CD4-positive, alpha-beta T cell treated with Interleukin-4 for 1 hour (primary cell): ENCODE measurements around the gene SETD5.

Experiments
- DNase-seq, 2 donors: peaks; one replicate each; pipeline ENCODE4 v3.0.0-alpha.2; 2020 to 2022

SETD5 gene

DNA sequence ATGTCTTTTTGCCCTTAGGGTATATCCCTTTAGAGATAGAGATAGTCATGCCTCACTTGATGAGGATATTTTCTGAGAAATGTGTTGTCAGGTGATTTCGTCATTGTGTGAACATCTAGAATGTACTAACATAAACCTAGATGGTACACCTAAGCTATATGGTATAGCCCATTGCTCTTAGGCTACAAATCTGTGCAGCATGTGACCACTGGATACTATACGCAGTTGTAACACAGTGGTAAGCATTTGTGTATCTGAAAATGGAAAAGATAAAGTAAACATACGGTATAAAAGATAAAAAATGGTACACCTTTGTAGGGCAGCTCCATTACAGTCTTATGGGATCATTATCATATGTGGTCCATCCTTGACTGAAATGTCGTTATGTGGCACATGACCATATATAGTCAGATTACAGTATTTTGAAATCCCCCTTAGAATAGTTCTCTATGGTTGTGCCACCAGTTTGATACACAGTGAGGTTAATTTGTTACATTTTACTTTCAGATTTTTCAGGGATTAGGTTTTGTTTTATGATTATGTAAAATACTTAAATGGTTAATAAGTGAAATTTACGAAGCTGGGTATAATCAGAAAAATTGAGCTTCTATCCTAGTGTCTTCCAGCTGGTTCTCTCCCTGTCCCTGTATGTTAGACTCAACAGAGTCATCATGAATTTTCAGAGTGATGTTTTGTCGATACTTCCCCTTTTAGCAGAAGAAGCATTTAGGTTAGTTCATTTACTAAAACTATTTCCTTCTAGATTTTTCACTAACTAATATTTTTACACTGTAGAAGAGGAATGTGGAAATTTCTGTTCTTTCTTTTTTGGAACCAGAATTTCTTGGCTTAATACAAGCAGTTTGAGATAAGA lies 12.8 kb downstream of the SETD5 start:
- DNase-seq, result no peak

DNA sequence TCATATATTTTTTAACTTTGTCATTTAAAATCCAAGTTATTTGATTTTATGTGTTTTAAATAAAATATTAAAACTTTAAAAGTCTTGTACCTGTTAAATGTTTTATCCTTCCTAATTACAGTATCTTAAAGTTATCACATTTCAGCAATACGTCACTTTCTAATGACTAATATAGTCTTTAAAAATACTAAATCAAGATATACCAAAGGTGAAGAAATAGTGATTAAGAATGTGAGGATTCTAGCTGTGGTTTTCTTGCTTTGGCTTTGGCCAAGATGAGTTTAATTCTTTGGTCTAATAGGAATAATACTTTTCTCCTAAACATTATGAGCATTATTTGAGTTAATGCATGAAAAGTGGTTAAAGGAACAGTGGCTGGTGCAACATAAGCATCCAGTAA lies 13.9 kb downstream of the SETD5 start:
- DNase-seq, result no peak

DNA sequence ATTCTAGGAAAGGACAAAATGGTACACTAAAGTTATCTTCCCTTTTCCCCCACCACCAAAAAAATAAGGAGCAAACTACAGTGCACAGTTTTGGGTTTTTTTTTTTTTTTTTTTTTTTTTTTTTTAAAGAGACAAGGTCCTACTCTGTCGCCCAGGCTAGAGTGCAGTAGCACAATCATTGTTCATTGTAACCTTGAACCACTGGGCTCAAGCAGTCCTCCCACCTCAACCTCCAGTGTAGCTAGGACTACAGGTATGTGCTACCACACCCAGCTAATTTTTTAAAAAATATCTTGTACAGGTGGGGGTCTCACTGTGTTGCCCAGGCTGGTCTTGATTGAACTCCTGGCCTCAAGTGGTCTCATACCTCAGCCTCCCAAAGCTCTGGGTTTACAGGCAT lies 14.9 kb downstream of the SETD5 start:
- no peak for DNase-seq

DNA sequence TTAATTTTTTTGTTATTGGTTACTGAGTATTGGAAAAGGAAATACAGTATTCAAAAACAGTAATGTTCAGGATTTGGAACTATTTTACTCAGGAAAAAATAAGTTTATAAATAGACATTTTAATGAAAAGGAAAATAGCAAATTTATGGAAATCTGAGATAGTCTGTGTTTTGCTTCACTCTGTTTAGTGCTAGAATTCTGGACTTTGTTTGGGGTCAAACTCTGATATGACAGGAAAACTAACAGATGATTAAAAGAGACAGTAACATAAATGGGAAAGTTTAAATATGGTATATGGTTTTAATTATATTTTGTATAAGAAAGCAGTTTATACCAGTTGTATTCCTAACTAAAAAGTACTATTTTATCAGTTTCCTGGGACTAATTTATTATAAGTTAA lies 17.4 kb downstream of the SETD5 start:
- no peak for DNase-seq

DNA sequence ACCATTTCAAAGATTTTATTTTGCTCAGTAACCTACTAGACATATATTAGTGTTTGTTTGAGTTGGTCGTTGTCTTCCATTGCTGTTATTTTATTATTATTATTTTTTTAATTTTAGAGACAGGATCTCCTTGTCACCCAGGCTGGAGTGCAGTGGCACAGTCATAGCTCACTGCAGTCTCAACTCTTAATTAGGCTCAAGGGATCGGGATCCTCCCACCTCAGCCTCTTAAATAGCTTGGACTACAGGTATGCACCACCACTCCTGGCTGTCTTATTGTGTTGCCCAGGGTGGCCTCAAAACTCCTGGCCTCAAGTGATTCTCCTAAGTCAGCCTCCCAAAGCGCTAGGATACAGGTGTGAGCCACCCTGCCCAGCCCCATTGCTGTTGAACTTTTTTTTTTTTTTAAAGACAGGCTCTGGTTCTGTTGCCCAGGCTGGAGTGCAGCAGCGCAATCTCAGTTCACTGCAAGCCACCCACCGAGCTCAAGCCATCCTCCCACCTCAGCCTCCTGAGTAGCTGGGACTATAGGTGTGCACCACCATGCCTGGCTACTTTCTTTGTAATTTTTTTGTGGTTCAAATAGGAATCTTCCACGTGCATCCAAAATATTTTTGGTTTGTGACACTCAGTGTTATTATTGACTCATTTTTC lies 18.2 kb downstream of the SETD5 start:
- DNase-seq, result no peak

DNA sequence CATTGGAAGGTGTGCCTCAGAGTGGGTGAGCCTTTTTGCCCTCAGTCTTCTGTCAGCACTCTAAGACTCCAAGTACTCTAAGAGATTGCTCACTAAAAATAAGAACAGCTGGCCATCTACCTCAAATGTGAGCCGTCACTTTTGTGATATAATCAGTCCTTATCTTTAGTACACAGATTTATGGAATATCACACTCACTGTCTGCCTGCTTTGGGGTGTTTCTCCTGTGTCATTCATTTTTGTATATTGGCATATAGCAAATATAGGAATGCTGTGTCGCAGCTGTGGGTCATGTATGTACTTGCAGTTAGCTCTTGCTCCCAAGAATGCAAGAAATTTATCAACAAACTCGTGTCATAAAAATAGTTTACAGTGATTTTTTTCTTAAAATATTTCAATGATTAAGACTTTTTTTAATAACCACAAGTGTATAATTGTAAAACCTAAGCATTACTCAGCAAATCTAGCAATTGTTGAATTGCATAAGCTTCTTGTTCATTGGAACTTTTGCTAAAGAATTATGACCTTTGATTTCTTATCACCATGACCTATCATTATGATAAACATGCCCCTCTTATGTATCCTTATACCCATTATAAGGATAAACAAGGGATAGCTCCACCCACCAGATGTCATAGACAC lies 18.8 kb downstream of the SETD5 start:
- no peak for DNase-seq

DNA sequence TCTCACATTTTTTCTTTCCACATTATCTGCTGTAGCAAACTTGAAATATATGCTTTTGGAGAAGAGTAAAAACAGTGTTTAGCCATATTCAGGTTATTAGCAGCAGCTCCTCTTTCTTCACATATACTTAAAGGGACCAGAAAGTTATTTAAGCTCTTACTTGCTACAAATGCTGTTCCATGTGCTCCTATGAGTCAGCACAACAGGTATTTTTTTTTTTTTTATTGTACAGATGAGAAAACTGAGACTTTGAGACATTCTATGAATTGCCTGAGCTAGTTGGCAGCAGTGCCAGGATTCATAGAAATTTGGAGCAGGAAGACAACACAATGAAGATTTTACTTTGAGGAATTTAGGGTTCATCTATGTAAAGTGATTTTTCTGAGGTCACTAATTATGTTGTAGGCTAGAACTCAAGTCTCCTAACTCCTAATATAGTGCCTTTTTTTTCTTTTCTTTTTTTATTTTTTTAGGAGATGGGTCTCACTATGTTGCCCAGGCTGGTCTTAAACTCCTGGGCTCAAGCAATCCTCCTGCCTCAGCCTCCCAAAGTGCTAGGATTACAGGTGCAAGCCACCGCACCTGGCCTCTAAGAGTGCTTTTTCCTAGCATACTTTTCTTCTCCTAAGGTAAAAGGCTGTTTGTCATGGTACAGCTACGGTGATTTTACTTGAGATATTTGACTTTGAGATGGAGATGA lies 23.6 kb downstream of the SETD5 start:
- DNase-seq, result no peak

DNA sequence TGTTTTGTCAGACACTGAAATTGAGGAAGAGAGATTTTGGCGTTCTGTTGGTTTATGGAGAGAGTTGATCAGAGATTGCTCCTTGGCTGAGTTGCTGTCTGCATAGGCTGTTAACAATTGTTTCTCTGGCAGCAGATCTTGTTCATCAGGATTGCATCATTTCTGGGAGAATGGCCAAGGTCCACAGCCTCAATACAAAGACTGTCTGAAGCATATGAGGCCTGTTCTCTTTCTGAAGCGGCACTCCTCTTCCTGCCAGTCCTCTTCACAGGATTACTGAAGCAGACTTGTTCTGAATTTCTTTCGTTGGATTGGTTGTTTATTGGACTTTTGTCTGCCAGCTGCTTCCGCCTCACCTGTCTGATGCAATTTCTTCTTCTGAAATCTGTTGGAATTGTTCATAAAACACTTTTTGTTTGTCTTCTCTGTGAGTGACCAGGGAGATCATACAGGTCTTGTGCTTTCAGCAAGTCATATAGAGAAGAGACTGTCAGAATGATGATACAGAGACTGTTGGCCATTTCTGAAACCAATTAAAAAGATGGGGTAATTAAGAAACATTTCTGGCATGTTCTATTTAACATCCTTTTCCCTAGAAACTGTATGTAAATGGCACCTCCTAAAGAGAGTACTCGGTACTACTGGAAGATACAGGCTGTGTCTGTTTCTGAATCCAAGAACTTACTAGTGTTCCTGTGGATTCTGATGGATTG lies 25.5 kb downstream of the SETD5 start:
- peak in 1 of 2 donors; percentile 63 for DNase-seq

DNA sequence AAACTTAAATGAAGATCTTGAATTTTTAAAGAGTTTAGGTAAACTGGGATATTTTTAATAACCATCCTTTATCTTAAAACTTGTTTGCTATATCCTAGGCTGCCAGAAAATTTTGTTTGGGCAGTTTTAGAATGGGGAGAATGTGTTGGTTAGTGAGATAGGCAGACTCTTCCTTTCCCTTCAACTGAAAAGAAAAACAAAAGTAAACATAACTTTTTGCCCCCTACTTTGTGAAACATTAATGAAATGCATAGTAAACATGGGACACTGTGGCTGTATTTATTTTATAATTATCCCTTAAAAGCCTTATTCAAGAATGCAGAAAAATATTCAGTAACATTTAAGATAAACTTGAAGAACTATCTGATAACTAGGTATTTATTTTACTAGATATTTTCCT lies 31.0 kb downstream of the SETD5 start:
- DNase-seq, result no peak

DNA sequence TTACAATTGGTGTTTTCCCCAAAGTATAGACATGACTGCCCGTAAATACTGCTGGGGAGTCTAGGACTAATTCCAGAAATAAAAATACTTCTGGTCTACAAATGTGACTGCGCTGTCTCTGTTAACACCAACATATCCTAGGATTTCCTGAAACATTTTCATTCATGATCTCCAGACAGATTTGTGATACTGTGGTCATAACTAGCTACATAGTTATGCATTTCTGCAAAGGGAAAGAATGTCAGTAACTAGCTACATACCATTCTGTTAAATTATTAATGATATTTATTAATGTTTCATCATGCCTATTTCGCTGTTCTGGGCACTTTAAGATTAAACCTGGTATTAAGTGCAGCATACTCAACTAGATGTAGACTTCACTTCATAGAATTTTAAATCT lies 33.3 kb downstream of the SETD5 start:
- DNase-seq, result no peak

DNA sequence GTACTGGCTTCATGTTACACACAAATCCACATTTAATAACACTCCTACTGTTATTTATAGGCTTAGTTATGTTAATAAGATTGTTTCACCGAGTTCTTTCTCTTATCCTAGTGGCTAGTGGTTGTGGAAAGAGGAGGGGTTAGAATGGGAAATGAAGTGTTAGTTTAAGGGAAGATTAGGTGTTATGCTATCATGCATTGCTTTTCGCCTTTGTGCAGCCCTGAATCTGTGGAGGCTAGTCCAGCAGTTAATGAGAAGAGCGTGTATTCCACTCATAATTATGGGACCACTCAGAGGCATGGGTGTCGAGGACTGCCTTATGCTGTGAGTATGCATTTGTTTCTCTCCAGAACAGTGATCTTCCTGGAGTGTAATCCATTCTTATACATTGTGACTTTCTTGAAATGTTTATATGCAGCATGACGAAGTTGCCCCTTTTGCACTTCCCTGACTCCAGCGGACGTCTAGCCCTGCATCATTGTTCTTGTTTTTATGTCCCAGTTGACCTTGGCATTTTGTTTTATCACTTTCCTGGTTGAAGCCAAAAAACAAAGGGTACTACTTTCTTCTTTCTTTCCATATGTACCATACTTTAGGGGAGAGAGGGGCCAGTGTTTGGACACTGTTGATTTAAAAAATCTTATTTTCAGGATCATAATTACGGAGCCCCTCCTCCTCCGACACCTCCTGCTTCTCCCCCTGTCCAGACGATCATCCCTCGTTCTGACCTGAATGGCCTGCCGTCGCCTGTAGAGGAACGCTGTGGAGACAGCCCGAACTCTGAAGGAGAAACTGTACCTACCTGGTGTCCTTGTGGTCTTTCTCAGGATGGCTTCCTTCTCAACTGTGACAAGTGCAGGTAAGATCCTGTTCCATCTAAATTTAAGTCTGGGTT lies 36.5 kb downstream of the SETD5 start:
- no peak for DNase-seq

DNA sequence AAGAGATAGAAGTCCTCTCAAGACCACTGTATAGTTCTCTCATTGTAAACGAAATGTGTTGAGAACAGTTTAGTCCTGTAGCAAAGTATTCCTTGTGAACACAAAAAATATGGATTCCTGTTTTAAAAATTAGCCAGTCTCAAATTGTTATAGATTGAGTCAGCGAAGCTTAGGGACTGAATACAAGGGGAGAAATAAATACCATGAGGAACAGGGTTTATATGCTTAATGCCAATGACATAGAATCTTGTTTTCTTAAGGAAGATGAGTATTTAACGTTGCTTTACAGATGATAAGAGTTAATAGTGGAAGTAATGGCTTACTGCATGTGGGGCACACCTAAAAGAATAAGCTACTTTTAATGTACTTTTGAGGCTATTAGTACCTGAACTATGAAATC lies 37.9 kb downstream of the SETD5 start:
- no peak for DNase-seq

DNA sequence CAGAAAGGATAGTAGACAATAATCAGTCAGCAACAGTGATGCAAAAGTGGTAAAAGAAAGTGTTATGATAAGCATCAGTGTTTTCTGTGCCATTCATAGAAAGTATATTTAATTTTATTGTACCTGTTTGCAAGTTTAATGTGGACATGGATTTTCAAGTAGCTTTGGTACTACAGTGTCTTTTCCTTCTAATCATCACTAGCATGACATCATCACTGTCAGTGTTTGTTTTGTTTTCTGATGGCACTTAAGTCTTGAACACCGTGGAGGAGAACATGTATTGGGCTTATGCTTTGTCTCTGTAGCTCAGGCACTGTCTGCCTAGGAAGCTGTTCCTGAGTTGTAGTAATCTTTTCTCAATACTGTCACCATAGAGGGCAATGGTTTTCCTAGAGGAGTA lies 41.9 kb downstream of the SETD5 start:
- DNase-seq, result no peak

DNA sequence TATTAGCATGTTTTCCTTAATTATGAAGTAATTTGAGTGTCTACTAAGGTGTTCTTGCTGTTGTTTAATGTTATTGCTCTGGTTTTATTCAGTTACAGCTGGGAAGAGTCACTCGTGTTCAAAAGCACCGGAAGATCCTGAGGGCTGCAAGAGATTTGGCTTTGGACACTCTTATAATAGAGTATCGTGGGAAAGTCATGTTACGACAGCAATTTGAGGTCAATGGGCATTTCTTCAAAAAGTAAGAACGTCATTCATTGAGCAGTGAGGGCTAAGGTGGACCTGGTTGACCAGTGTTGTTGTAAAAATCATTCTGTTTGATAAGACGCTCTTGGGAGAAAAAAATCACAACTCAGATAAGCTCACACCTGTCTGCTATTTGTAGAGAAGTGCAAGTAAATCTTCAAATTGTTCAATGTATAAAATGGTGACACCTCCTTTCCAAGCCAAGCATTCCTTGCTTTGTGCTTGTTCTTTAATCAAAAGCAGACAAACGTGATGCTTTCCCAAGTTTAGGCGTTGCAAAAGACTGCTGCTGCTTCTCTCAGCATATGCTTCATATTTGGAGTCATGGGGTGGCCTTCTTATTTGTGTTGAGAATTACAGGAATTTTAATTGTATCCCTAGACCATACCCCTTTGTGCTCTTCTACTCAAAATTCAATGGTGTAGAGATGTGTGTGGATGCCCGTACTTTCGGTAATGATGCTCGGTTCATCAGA lies 44.2 kb downstream of the SETD5 start:
- DNase-seq, result no peak

DNA sequence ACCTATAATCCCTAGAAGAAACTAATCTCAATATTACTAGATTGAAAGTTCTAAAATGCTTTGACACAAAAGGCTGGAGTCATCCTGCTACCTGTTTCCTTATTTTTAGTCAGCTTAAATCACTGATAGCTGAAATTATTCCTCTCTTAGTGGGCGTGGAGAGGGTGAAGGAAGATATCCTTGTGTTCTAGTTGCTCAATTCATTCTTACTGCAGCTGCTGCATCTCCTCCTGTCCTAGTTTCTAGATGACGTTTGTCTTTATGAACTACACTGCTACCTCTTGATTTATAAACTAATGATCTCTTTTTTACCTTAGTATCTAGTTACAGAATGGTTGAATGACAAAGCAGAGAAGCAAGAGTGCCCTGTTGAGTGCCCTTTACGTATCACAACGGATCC lies 50.7 kb downstream of the SETD5 start:
- no peak for DNase-seq

DNA sequence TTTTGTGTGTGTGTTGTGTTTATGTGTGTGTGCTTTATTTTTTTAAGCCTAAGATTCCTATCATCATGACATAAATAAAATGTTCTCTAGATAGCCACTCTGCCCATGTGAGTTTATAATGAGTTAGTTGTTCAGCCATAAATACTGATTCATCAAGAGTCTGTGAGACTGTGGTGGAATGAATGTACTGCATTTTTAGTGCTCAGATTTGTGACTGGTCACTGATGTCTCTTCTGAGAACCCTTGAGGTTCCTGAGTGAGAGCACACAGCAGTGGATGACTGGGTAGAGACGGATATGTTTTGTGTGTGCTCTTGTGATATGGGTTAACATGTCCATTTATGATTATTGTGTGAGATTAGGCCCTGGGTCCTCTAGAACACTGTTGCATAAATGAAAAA lies 51.2 kb downstream of the SETD5 start:
- DNase-seq, result no peak

DNA sequence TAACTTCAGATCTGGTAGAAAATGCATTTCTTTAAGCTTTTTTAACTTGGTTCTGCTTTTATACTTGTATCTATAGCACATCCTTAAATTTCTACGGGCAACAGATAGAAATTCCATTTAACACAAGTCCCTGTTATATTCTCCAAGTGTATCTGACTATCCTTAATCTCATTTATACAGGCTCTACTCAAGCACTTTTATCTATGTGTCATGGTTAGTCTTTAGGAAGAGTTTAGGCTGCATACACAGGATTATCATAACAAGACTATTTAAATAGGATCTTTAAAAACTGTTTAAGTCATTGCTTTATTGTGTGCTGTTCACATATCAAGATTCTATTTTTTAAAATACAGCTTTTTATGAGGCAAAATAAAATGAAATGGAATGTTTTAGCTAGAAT lies 52.7 kb downstream of the SETD5 start:
- DNase-seq, result no peak

DNA sequence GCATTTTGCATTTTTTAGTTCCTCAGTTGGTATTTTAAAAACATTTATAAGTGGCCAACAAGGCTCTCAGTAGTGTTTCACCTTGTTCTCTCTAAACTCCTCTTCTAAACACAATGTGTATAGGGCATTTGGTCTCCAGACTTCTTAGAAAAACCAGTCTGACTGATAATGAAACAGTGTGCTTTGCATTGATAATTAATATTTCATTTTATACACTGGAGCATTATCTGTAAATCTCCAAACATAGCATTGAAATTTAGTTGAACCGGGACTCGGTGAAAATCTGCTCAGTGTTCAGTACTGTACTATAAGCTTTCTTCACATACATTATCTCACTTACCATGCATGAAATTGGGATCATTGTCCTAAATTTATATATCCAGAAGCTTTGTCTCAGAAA lies 53.6 kb downstream of the SETD5 start:
- DNase-seq, result no peak

DNA sequence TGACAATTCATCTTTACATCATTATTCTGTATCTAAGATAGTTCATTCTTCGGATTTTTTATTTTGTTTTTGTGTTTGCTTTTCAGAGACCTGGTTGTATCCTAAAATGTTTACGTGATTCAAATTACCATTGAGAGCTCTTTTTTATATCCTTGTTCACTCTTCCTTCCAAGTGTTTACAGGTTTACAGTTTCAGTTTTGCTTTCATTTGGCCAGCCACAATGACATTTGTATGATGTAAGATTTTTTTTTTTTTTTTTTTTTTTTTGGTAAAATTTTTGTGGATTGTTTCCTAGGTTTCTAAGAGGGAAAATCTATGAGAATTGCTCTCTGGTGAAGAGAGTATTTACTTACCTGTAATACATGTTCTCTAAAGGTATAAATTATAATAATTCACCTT lies 55.0 kb downstream of the SETD5 start:
- peak in 1 of 2 donors; percentile 49 for DNase-seq

DNA sequence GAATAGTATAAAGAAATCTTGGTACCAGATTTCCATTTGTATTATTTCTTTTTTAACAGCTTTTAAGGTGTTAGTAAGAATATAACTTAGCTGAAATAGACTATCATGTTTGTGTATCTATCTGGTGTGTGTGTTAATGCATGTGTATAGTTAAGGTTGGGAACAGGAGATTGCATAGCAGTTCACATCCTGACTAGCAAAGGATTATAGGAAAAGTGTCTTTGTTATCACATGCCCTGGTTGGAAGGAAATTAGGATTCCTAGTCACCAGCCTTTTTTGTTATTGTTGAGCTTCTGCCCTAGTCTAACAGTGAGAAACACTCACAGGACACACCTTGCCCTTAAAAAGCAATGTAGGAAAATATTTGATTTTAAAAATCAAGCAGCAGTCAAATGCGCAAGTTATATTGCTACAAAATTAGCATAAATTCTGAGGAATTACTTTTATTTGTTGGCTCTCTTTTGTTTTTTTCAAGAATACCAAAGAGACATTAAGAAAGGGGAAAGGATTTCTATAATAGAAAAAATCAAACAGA lies 58.2 kb downstream of the SETD5 start:
- DNase-seq, result no peak

DNA sequence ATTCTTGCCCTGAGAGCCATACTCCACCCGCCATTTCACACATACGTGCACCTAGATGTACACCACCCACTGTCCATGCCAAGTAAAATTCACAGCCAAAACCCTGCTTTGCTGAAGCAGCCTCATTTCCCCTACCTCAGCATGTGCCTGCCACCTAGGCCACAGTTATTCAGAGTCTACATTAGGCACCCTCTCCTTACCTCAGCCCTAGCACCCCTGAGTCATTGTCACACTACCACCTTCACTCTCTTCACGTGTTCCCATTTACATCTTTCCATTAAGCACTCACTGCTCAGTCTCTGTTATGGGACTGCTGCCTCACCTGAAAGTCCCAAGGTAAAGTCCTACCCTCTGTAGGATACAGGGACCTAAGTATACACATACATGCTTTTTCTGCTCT lies 70.0 kb downstream of the SETD5 start:
- no peak for DNase-seq
